AML-193 (cell line): ENCODE results near the gene STPG2.

ENCODE experiments used
- DNase-seq, 2 experiments: peaks; one replicate each; lab custom pipeline; 2025; lab: John Stamatoyannopoulos, UW

The STPG2 gene

GRCh38 chr4:97812768-97813167 is 330.5 kb downstream of the STPG2 start:
- DNase-seq, result no peak

- no peak for DNase-seq
Measured at GRCh38 chr4:97786306-97786920, 356.9 kb downstream of the STPG2 start.

- no peak for DNase-seq
Measured at GRCh38 chr4:97778174-97778573, 365.1 kb downstream of the STPG2 start.

GRCh38 chr4:97774347-97774989 is 368.8 kb downstream of the STPG2 start:
- DNase-seq, result no peak

- DNase-seq, result no peak
Measured at GRCh38 chr4:97770222-97770621, 373.1 kb downstream of the STPG2 start.

GRCh38 chr4:97762115-97762512 is 381.2 kb downstream of the STPG2 start:
- no peak for DNase-seq

GRCh38 chr4:97761445-97762114 is 381.7 kb downstream of the STPG2 start:
- DNase-seq, result no peak

GRCh38 chr4:97759785-97760184 is 383.5 kb downstream of the STPG2 start:
- DNase-seq, result no peak

- DNase-seq, result no peak
Measured at GRCh38 chr4:97752599-97752998, 390.7 kb downstream of the STPG2 start.

- DNase-seq, result no peak
Measured at GRCh38 chr4:97747945-97748344, 395.3 kb downstream of the STPG2 start.

- DNase-seq, result peak; percentile 5 to 21
Measured at GRCh38 chr4:97720869-97721432, 422.3 kb downstream of the STPG2 start.

- DNase-seq, result no peak
Measured at GRCh38 chr4:97691111-97691605, 452.1 kb downstream of the STPG2 start.

- DNase-seq, result no peak
Measured at GRCh38 chr4:97670703-97671269, 472.5 kb downstream of the STPG2 start.

GRCh38 chr4:97665553-97665952 is 477.7 kb downstream of the STPG2 start:
- DNase-seq, result no peak

- DNase-seq, result no peak
Measured at GRCh38 chr4:97664741-97665140, 478.5 kb downstream of the STPG2 start.

- no peak for DNase-seq
Measured at GRCh38 chr4:97662133-97662532, 481.1 kb downstream of the STPG2 start.

GRCh38 chr4:97656044-97656720 is 487.1 kb downstream of the STPG2 start:
- DNase-seq, result peak in 1 of 2 experiments; percentile 9

- DNase-seq, result no peak
Measured at GRCh38 chr4:97653701-97654100, 489.6 kb downstream of the STPG2 start.

- DNase-seq, result no peak
Measured at GRCh38 chr4:97646997-97647396, 496.3 kb downstream of the STPG2 start.

- no peak for DNase-seq
Measured at GRCh38 chr4:97645071-97645821, 498.0 kb downstream of the STPG2 start.

GRCh38 chr4:97643179-97643578 is 500.1 kb downstream of the STPG2 start:
- no peak for DNase-seq
